Tibial nerve (tissue), 4 donors: ENCODE measurements around the gene MYO3B. TPM values are rescaled to one million over a fixed set of nuclear protein-coding genes. Genes with fewer than 3 reads are reported as not detected.
"Not testable (repeated sequence)": the region's sequence is repeated elsewhere in the genome, so short reads cannot be mapped to it uniquely, and the experiment has no call there.

ENCODE experiments used
- DNase-seq, 2 donors: peaks; one replicate each; pipeline ENCODE4 v3.0.0-alpha.2; 2019; ENCODE audit warnings: low spot score in 2 of 2
- H3K27ac ChIP-seq, 4 donors: fragments of 200-600 bp; sonication (generic) in 3 of 4; one replicate each; pipeline ENCODE4 v1.5.1; 2017 to 2019; ENCODE audit warnings: mild to moderate bottlenecking in 1 of 4
- H3K27me3 ChIP-seq, 2 donors: fragments of 200-600 bp; sonication (generic) in 1 of 2; one replicate each; pipeline versions ENCODE4 v1.5.1 to v1.6.0; 2017 to 2019
- H3K36me3 ChIP-seq, 3 donors: fragments of 200-600 bp; sonication (generic); one replicate each; pipeline ENCODE4 v1.5.1; 2018 to 2019
- H3K4me1 ChIP-seq, 4 donors: fragments of 200-600 bp; sonication (generic) in 3 of 4; one replicate each; pipeline ENCODE4 v1.5.1; 2017 to 2019
- H3K4me3 ChIP-seq, 4 donors: fragments of 200-600 bp; sonication (generic) in 3 of 4; one replicate each; pipeline ENCODE4 v1.5.1; 2017 to 2019; ENCODE audit warnings: mild to moderate bottlenecking in 1 of 4, moderate library complexity in 1 of 4
- H3K9me3 ChIP-seq, 4 donors: fragments of 200-600 bp; sonication (generic) in 3 of 4; one replicate each; pipeline ENCODE4 v1.5.1; 2017 to 2019
- CTCF ChIP-seq, 5 experiments: fragments of 200-600 bp in 3 of 5; fragments of 450-650 bp in 2 of 5; sonication (generic) in 3 of 5; IDR thresholded peaks; one replicate each; pipeline ENCODE4 v1.5.1; 2016 to 2019; ENCODE audit warnings: antibody characterized with exemption in 5 of 5, mild to moderate bottlenecking in 3 of 5, moderate library complexity in 2 of 5
- EP300 ChIP-seq, 2 donors: sonication (generic); formaldehyde crosslinking; IDR thresholded peaks; one replicate each; pipeline ENCODE4 v1.6.1; 2017; ENCODE audit warnings: antibody characterized with exemption in 2 of 2, mild to moderate bottlenecking in 1 of 2
- POLR2A ChIP-seq, 2 donors: fragments of 450-650 bp; IDR thresholded peaks; one replicate each; pipeline ENCODE4 v1.6.1; 2017; ENCODE audit warnings: antibody characterized with exemption in 2 of 2, mild to moderate bottlenecking in 2 of 2, moderate library complexity in 2 of 2
- WGBS, 2 donors: methylation state at CpG; one replicate each; pipeline ENCODE4 v1.1.5; 2018; 5-methylcytosine and 5-hydroxymethylcytosine counted together
- total RNA-seq, 4 donors: library from RNA; depleted of rRNA; stranded (reverse); fragments of >200 nt; gene quantifications; one replicate each; pipeline ENCODE4 v1.1.0, GENCODE V29; 2016

The MYO3B gene
- total RNA-seq, 4 donors from 2014 or later, result 0.22 to 0.63 (median 0.39) TPM; not detected in 1

GRCh38 chr2:170425281-170425751, 247.4 kb downstream of the MYO3B start:
- no peak overlapping the region for H3K27ac ChIP-seq
- DNase-seq, result no peak
- no peaks in the 10 kb centered on the region for H3K4me1 ChIP-seq
- peaks cover 0 to 4% of the 10 kb centered on the region in 2 donors for H3K27me3 ChIP-seq
- TF ChIP-seq CTCF (IDR thresholded peaks at IDR 0.05) (no peak), EP300 (IDR thresholded peaks at IDR 0.05) (no peak), POLR2A (IDR thresholded peaks at IDR 0.05) (no peak)
- 49 to 51% methylated on average over 2 of the region's 2 CpGs for WGBS, 2 donors
- H3K4me3 ChIP-seq, result no peak overlapping the region
- no peaks in the 10 kb centered on the region for H3K9me3 ChIP-seq
- no peaks in the 10 kb centered on the region for H3K36me3 ChIP-seq

GRCh38 chr2:170428868-170429267, 250.9 kb downstream of the MYO3B start:
- Histone ChIP-seq H3K4me1 (no peaks in the 10 kb centered on the region), H3K9me3 (no peaks in the 10 kb centered on the region), H3K36me3 (no peaks in the 10 kb centered on the region), H3K27me3 (no peaks in the 10 kb centered on the region), H3K27ac (no peak overlapping the region), H3K4me3 (no peak overlapping the region)
- 97 to 98% methylated on average over 2 of the region's 2 CpGs for WGBS, 2 donors
- DNase-seq, result no peak
- TF ChIP-seq CTCF (IDR thresholded peaks at IDR 0.05) (no peak), EP300 (IDR thresholded peaks at IDR 0.05) (no peak), POLR2A (IDR thresholded peaks at IDR 0.05) (no peak)

- Histone ChIP-seq H3K4me1 (no peaks in the 10 kb centered on the region), H3K27me3 (no peaks in the 10 kb centered on the region), H3K36me3 (no peaks in the 10 kb centered on the region), H3K27ac (no peak overlapping the region), H3K4me3 (no peak overlapping the region), H3K9me3 (no peaks in the 10 kb centered on the region)
- WGBS, 2 donors, result 87 to 92% methylated on average over 4 of the region's 4 CpGs
- TF ChIP-seq EP300 (IDR thresholded peaks at IDR 0.05) (no peak), CTCF (IDR thresholded peaks at IDR 0.05) (no peak), POLR2A (IDR thresholded peaks at IDR 0.05) (no peak)
- DNase-seq, result no peak
These were observed 254.9 kb downstream of the MYO3B start for GRCh38 chr2:170432823-170433222.

GRCh38 chr2:170433448-170433847, 255.5 kb downstream of the MYO3B start:
- Histone ChIP-seq H3K27ac (no peak overlapping the region), H3K36me3 (no peaks in the 10 kb centered on the region), H3K4me3 (no peak overlapping the region), H3K4me1 (no peaks in the 10 kb centered on the region), H3K9me3 (no peaks in the 10 kb centered on the region), H3K27me3 (no peaks in the 10 kb centered on the region)
- TF ChIP-seq EP300 (IDR thresholded peaks at IDR 0.05) (no peak), CTCF (IDR thresholded peaks at IDR 0.05) (no peak), POLR2A (IDR thresholded peaks at IDR 0.05) (no peak)
- no peak for DNase-seq
- 92 to 98% methylated on average over 2 of the region's 2 CpGs for WGBS, 2 donors

GRCh38 chr2:170434396-170434795, 256.4 kb downstream of the MYO3B start:
- not testable (repeated sequence) for H3K36me3 ChIP-seq, DNase-seq, H3K27me3 ChIP-seq, H3K27ac ChIP-seq, H3K4me1 ChIP-seq, H3K9me3 ChIP-seq, H3K4me3 ChIP-seq
- 87% methylated on average over 5 of the region's 5 CpGs for WGBS, 2 donors
